ENCODE data around the gene ARID3C.

Gene ARID3C

DNA sequence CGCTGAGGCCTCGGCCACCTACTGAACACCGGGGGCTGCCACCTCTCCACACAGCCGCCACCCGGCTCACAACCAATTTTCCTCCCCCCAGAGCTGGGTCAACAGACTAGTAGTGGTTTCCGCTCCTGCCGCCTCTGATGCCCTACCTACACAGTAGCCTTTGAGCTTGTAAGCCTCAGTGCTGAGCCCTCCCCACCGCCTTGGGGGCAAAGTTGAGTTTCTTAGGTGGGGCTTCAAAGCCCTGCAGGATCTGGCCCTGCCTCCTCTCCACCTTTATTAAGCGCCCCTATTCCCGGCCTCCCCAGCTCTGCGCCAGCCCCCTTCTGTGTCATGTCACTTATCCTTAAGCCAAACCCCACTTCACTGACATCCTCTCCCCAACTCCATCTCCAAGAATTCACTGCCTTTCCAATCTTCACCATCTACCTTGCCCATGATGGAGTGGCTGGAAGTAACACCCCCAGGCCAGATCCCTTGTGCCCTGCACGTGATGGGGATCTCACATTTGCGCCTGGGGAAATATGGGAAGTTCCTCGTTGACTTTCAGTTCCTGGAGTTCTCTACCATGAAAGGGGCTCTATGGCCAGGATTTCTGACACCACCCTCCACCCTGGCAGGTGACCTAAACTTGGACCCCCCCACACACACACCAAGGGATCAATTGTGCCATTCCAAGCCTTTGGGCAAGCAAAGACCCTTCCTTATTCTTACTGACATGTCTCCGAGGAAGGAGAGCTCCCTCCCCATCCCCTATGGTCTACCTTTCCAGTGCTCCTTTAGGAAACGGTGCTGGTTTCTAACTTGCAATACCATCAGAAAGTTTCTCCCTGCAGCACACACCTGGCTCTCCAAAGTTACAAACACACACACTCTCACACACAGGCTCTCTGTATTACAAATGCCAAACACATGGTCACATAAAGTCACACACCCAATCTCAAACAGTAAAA, 36.7 kb downstream of the ARID3C start:
- DNase-seq: no peak

DNA sequence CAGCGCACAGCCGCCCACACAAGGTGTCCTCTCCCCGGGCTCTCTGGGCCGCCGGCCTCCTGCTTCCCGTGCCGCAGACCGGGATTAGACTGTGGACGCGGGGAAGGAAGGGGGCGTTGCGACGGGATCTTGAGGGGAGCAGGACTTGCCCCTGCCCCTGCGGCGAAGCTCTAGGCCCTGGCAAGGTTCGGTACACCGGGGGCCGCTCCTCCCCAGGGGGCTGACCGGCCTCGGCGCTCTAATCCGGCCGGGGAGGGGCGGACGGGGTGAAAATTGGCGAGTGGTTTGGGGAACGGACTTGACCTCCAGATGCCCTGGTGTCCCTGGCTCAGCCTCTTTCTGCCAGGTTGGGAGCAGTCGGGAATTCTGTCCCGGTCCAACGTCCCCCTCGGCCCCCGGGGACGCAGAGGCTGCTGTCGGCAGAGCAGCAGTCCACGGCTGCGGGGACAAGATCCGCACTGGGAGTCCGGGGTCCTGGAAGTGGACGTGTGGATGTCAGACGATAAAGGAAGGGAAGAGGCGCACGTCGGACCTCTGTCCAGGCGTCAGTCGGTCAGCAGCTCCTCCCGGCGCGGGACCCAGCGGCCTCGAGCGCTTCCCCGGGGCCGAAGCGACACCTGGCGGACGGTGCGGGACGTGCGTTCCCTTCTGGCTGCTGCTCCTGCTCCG, 37.5 kb downstream of the ARID3C start:
- DNase-seq: peak; percentile 93

DNA sequence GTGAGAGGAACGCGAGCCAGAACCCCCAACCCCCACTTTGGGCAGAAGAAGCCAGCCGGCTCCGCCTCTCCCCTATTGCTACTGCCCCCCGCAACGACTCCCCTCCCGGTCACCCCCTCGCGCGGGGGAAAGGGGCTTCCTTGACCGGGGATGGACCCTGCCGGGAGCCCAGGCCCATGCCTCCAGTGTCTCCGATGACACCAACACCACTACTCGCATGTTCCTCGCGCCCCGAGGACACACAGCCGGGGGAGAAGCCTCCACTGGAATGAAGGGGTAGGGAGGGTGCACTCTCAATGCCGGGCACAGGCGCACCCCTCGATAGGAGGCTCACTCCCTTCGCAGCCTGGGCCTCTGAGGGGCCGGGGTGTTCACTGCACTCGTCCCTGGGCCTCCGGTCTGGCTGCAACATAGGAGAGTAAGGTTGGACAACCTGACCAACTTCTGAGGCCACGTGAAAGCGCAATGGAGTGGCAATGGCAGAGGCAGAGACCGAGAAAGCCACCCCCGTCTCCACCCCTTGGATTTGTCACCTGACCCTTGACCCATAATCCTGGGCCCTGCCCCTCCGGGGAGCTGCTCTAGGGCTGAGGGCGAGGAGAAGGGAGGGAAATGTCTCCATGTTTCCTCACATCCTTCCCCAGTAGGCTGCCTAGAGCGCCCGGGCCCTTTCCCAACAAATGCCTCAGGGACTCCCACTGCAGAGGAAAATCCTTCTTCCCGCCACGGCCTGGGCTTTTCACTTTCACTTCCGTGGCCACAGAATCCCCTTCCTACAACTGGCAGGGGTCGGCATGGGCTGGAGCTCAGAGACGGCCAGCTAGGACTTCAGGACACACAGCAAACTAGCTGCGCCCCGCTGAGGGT, 38.3 kb downstream of the ARID3C start:
- no peak for DNase-seq

DNA sequence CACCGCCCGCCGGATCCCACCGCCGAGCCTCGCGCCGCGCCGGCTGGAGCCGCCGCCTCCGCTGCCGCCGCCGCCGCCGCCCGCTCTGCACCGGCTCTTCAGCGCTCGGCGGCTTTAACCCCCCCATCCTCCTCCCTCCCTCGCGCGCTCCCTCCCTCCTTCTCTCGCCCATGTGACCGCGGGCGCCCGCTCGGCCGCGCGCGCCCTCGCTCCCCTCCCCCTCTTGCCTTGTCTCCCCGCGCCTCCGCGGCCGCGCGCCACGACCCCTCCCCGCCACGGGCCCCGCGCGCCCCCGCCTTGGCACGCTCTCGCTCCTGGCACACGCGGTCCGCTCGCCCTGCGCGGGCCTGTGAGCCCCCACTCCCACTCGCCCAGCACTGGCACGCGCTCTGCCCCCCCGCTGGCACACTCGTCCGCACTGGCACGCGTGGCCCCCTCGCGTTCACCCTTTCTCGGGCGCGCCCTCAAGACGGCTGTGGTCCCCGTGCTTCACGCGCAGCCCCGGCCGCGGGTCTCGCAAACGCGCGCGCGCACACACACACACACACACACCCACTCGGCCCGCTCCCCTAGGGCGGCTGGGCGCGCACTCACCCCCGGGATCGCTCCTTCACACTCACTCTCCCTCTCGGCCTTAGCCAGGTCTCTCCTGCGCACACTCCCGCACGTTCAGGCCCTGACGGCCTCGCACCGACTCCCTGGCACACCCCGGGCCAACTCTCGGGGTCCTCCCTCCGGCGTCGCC, 39.1 kb downstream of the ARID3C start, which contains the start of gene CNTFR:
Gene CNTFR (minus strand): TSS at position 89 of the 745 bp plus-strand sequence. CDS start 20,743 bp downstream, outside the sequence.
- DNase-seq: peak; percentile 80

DNA sequence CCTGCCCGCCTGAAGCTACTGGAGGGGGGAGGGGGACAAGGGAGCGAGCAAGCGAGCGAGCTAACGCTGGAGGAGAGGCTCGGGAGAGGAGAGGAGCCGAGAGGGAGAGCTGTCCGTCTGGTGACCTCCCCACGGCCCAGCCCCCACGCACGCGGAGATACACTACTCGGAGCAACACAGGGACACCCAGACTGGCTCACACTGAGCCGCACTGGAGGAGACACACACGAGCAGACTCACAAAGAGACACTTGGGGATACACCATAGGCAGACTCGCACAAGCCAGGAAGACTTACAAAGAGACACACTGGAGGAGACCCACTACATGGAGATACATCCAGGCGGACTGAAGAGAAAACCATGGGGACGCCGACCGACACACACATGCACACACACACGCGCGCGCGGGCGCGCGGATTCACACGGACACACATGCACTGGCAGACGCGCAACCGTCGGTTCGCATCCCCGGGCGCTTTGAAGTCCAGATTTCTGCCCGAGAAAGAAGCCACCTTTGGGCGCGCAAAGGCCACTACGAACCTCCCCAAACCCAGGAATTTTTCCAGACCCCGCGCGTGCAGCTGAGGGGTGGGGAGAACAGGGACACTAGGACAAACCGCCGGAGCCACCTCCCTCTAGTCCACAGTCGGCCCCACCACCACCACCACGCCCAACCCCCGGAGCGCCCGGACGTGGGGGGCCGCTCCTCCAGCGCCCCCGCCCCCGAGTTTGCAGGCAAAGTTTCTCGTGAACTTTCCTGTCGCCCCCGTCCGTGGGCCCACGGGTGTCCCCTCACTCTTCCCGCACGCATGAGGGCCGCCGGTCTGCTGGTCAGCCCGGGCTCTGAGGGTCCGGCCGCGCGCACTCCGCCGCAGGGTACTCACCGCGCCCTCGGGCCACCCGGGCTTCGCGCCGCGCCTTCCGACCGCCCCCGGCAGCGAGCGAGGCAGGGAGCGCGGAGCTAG, 39.9 kb downstream of the ARID3C start:
- DNase-seq: no peak

DNA sequence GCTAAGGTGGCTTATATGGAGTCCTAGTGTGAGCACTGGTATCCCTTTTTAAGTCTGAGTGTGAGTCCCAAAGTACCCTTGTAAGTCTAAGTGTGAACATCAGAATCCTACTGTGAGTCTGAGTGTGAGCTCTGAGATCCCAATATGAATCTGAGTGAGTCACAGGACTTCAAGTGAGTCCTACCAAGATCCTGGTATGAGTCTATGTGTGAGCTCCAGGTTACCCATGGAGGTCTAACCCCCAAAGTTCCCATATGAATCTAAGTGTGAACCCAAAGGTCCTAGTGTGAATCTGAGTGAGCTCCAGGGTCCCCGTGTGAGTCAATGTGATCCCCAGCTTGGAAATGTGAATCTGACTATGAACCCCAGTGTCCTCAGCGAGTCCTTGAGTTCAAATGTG, 41.6 kb downstream of the ARID3C start:
- DNase-seq: no peak

DNA sequence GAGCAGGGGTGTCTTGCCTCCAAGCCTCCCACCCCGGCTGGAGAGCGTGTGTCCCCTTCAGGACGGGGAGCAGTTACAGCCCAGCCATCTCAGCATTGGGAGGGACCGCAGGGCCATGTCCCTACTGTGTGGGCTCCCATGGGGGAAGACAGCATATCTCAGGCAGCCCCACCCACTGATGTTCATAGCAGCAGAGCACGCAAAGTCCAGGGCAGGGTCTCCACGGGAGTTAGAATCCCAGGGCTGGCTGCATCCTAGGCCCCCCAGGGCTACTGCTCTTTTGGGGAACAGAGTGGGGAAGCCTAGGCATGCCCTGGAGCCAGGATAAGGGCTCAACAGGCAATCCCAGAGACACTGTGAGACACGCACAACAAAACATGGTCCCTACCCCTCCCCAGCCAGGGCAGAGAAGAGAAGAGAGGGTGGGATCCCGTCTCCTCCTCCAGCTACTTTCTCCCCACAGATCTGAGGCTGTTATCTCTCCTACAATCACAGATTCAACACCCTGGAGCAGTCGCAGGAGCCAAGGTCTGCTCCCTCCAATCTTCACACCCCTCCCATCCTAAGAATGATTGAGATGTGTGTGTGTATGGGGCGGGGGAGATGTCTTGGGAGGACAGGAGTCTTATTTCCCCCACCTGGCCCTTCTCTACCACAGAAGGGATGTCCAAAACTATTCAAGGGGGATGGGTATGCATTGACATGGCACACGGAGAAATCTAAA, 42.8 kb downstream of the ARID3C start:
- no peak for DNase-seq

DNA sequence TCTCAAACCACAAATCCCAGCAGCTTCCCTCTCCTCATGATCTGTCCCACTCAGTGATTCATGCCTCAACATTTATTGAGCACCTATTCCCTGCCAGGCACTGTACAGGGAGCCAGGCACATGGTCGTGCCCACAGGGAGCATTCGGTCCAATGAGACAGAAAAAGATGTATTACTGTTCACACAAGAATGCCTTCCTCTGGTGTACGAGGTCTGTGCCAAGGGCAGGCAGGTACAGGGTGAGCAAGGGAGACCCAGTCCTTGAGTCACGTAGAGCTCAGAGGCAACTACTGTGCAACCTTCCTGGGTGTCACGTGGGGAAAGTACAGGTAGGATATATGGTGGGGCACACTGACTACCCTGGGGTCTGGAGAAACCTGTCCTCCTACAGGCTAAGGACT, 43.9 kb downstream of the ARID3C start:
- DNase-seq: no peak

DNA sequence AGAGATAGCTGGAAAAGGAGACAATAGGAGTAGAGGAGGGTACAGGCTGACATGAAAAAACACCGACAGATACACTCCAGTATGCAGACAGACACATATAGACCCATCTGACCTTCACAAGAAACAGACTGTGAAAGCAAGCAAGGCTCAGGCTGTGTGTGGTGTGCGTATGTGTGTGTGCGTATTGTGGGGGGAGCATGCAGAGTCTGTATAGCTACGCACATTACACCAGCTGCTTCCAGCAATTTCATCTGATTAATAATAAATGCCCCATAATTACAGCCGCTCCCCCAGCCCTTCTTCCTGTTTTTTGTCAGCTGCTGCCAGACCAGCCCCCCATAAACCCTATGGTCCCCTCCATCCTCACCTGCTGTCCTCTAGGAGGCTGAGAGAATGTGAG, 46.1 kb downstream of the ARID3C start:
- no peak for DNase-seq

DNA sequence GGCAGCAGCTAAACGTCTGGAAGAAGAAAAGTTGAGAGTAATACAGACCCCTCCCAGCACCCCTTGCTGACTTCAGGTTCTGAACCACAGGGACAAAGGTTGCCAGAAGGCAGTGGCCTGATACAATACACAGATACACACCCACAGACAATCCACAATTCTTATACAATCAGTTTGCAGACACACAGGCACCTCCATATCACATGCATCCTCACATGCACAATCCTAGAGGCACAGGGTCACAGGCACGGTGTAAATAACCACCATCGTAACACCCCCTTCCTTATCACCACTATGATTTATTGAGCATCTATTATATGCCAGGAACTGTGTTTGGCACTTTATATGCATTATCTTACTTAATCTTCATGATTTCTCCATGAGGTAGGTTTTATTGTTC, 47.5 kb downstream of the ARID3C start:
- DNase-seq: no peak

DNA sequence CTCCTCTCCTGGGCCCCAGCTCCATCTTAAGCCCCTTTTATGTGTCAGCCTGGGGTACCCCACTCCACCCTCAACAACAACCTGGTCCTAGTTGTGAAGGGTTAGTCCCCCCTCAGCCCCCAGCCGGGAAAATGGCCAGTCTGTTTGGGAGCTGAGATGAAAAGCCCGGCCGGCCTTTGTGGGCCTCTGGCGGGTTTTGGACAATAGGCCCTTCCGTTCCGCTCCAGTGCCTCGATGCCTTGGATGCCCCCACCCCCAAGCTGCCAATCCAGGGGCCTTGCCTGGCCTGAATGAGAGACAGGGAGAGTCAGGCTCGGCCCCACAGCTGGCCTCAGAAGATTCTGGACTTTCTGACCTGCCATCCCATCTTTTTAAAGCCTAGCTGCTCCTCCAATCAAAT, 48.5 kb downstream of the ARID3C start:
- no peak for DNase-seq

DNA sequence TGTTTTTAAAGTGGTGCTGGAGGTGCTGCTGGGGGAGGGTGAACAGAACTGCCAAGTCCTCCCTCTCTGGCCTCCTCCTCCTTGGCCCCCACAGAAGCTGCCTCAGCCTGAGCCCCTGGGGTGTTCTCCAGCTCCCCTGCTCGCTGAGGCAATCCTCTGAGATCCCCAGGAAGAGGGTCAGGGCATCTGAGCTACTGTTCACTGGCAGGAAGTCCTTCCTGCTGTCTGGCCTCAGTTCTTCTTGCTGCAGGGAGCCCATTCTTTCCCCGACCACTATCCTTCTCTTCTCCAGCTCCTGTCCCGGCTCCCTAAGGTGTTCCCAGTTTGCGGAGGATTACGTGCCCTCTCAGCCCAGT, 49.1 kb downstream of the ARID3C start:
- DNase-seq: no peak

DNA sequence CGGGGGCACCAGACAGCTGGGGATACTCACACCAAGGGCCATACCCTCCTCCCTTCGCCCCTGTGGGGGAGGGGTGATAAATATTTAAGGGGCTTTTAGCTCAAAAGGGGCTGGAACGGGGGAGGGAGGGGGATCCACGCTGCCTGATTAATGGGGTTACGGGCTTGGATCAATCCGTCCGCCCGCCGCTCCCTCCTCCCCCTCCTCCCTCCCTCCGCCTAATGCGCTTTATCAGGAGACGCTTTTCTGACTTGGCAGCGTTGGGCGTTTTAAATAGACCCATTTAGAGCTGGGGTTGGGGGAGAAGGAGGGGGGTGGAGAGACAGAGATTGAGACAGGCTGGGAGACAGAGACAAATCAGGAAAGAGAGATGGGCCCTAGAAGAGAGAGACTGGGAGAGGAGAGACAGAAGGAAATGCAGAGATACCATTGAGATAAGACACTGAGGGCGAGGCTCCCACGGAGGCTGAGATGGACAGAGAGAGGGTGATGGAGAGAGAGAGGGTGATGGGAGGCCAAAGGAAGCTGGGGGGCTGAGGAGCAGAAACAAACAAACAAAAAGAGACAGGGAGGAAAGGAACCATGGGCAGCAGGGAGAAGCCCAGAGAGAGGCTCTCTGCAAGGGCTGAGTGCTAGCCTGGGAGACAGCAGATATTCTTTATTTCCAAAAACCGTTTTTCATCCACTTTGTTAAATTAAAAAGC, 49.6 kb downstream of the ARID3C start:
- no peak for DNase-seq

DNA sequence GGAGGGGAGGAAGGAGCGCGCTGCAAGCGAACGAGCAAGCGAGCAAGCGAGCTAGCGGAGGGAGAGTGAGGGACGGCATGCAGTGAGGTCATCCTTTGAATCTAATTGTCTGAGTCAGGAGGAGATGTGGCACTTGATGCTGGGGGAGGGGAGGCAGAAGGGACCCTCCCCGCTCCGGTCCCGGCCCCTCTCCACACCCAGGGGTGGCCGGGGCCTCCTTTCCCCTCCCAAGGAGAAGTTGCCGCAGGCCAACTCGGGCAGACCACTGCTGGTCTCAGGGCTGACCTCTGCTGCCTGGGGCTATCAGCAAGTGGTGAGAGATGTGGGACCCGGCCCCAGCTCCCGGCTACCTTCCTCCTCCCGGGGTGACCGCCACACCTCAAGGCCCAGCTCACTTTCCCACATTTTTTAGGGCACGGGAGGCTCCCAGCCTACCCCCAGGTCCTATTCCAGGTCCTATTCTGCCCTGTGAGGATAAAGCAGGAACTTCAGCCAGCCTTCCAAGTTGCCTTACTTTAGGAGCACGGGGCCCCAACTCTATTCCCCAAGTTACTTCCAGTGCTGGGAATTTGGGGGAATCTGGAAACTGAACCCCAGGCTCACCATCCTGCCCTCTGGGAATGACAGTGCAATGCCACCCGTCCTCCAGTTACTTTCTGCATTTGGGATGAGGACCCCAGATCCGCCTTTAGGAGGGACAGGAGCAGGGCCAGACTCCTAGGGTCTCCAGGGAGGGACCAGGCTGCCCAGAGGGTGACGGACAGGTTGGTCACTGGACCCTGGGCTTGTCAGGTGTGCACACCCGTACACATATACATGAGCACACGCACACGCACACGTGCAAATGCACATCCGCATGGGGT, 50.4 kb downstream of the ARID3C start:
- peak; percentile 60 for DNase-seq

DNA sequence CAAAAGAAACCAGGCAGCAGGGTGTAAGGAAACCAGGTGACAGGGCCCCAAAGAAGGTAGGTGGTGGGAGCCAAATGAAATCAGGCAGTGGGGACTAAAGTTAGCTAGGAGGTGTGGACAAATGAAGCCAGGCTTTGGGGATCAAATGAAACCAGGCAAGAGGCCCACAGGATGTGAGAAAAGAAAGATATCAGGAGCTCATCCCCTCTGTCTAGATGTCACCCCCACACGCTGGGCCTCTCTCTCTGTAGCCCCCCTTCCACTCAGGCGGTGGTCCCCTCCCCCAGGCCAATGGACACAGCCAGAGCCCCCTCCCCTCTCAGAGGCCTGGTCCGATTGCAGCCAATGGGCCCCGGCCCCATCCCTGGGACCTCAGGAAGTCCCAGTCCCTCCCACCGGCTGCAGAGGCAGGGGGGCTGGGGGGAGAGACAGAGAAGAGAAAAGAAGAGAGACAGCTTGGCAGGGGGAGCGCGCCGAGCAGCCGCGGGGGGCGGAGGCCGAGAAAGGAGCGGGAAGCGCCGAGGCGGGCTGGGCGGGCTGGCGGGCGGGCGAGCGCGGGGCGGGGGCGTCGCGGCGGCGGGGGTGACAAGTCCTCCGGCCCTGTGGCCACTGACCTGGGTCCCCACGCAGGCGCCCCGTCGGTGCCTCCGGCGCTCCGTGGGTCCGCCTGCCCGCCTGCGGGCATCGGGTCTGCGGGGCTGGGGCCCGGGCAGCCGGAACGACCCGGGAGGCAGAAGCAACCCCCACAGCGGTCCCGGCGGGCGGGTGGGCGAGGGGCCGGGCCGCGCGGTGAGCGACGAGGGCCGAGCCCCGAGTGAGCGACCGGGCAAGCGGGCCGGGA, 51.2 kb downstream of the ARID3C start:
- peak; percentile 82 for DNase-seq

DNA sequence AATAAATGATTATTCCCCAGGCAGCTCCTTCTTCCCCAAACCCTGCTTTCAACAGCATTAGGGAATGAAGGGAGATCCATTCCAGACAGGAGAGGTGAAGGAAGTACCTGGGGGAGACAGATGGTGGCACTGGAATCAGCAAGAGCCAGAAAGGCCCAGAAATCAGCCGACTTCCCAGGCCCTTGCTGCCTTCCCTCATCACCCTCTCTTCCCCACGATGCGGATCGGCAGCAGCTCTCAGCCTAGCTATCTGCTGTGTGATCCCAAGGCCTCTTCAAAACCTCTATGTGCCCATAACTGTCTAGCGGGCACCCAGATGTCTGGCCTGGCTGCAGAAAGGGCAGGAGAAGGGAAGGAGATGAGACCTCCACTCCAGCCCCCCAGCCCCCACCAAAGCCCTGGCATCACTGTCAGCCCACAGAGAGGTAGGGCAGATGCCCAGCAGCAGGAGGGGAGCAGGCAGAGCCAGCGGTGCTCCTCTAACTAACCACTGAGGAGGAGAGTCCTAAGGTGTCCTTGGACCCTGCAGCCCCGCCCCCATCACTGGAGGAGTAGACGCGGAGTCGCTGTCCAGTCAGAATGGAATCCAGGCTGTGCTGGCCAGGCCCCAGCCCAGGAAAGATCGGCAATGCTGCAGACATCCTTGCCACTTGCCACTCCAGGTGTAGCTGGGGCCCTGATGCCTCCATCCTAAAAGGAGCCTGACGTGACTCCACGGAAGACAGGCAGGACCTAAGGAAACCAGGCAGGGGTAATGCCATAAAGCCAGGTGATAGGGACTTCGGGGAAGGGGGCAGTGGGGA, 52.1 kb downstream of the ARID3C start:
- DNase-seq: no peak
